HG02759 (cell line): ENCODE results near the gene ST3GAL6.

ENCODE experiments used
- ATAC-seq: cut with Tn5 transposase; IDR thresholded peaks from one replicate; pipeline ENCODE4 v1.9.1; 2021; ENCODE audit warnings: mild to moderate bottlenecking, moderate library complexity; ENCODE audit not compliant: unreplicated experiment

ST3GAL6 gene

DNA sequence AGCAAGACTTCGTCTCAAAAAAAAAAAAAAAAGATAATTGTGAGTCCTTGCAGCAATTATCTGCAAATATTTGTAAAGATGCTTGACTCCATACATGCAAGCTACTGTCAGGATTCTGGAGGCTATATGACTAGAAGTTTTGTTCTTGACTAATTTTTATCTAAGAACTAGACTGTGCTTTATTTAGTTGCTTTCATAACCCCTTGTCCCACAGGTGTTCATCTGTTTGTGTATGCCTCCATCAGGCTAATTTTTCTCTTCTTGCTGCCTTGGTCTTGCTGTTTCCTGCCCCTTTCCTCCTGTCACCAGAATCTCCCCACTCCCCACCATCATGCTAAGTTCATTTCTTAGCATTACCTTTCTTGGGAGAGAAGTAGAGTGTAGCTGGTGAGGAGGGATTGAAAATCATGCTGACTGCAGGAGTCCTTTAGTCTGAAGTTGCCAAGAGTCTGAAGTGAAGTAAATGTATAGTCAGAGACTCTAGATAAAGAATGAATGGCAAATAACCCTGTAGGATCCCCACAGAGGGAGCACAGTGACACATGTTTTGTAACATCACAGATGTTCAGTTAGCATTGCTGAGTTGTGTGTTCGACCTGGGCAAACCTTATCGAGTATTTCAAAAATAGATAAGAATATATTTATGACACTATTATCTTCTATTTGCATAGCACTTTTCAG is 12.5 kb downstream of the ST3GAL6 start:
- no peak for ATAC-seq

DNA sequence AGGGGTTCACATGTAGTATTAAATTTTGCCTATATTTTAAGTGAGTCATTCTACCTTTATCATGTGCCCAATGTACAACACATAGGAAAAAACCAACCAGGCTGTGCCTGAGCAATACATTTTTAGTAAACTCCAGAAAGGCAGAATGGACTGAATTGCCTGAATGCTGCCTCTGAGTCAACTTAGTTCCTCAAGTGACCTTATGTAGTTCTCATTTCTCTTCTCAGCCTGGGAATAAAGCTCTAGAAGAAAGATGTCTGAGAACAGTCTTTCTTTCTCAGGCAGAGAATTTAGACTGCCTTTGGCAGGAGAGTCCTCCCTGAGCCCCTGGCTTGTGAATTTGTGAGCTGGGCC is 13.0 kb downstream of the ST3GAL6 start:
- ATAC-seq = no peak

DNA sequence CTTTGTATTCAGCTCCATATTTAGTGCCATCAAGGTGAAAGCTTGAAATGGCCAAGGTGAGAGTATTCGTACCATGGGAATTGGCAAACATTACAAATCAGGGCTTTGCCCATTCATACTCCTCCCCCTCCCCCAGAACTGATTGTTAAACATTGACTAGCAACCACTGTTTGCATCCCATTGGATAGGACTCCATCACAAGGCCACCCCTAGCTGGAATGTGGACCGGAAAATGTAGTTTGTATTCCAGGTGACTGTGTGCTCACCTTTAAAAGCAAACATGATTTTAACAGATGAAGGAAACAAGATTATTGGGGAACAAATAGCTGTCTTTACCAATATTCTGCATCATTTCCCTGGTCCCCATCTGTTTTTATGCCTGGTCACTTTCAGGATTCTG is 14.1 kb downstream of the ST3GAL6 start:
- no peak for ATAC-seq

DNA sequence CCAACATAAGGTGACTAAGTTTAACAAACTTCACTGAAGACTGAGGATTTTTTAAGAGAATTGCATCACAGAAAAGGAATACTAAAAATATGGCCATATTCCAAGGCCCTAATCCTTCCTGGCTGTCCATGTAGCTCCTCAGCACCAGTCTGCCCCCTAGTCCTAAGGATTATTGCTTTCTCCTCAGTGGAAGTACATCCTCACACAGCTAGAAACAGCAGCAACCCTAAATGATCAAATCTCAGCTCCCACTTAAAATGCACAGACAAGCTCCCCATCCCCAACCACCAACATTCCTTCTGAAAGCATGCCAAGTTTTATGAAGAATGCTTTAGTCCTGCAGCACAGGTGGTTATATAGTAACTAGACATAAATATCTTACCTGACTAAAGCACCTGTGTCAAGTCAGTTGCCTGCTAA is 14.7 kb downstream of the ST3GAL6 start:
- ATAC-seq = no peak

DNA sequence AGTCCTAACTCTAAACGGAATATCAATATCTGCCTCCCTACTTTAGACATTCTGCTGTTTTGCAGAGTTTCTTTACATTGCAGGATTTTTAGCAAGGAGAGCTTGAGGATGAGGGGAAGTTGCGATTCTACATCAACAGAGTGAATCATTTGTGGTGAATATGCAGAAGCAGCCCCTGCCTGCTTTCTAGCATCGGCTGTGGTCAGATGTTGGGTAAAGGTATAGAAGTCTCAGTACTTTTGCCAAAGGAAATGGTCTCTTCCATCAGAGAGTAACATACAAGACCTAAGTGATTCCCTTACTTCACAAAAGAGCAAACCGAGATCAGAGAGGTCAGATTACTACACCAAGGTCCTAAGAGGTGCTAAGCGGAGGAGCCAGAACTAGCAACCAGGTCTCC is 15.2 kb downstream of the ST3GAL6 start:
- no peak for ATAC-seq

DNA sequence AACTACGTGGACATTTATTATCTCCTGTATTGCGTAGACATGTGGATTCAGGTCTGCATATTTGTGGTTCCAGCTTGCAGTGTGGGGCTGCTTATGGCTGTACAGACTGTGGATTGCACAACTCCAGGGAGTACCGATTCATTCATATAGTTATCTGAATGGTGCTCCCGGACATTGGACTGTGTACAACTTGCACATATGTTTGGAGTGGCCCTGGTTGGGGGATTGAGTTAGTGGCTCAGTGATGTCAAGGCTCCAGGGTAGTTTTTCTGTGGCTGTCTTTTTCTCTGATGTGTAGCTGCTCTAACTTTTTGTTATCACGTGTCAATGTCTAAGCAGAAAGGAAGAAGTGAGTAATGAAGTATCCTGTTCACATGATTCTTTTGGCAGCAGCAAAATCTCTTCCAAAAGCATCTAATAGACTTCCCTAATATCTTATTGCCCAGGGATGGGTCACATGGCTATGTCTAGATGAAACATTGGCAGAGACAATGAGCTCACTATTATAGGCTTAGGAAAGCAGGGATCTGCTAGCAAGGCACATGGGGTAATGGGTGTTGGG is 15.8 kb downstream of the ST3GAL6 start:
- ATAC-seq = no peak

DNA sequence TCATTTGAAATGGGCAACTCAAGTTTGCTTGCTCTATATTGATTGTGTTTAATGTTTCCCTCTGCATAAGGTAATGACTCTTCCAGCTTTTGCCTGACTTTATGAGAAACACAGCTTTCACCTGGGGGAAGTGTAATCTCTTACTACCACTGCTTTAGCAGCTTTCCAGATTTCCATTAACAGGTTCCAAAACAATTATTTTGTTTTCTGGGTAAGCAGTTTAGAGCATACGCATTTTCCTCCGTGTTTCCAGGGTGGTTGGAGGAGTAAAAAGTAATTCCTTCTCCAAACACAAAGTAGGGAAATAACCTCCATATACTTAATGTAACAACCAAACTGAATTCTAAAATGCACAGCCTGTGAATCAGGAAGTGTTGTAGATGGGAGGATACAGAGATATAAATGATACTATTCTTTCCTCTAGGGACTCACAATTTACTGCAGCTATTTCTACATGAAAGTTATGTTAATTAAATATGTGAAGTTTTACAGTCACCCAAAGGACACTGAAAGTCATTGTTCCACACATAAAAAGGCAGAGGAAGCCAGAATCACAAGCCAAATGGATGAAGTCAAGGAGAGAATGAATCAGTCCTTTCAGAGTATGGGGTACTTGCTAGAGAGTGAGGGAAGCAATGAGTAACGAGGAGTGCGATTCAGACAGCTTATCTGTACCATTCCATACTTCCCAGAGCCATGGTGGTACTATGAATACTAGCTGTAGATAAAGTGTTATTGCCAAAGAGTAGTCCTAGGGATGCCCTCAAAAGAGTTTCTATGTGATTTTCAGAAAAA is 16.6 kb downstream of the ST3GAL6 start:
- ATAC-seq = no peak

DNA sequence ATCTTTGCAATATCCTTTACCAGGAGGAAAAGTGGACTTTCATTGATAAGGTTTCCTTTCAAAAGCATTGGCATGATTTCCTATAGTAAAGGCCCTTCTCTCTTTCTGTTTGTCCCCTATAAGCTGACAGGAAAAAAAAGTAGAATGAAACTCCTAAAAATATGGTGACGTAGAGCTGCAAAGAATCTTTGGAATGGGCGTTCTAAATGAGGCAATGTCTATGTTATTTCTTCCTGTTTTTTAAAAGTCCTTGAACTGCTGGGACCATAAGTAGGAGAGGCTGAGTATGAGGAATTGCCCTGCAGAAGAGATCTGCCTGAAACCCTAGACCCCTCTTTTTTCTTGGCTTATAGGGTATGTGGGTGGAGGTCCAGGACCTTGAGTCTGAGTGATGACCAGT is 17.2 kb downstream of the ST3GAL6 start:
- no peak for ATAC-seq

DNA sequence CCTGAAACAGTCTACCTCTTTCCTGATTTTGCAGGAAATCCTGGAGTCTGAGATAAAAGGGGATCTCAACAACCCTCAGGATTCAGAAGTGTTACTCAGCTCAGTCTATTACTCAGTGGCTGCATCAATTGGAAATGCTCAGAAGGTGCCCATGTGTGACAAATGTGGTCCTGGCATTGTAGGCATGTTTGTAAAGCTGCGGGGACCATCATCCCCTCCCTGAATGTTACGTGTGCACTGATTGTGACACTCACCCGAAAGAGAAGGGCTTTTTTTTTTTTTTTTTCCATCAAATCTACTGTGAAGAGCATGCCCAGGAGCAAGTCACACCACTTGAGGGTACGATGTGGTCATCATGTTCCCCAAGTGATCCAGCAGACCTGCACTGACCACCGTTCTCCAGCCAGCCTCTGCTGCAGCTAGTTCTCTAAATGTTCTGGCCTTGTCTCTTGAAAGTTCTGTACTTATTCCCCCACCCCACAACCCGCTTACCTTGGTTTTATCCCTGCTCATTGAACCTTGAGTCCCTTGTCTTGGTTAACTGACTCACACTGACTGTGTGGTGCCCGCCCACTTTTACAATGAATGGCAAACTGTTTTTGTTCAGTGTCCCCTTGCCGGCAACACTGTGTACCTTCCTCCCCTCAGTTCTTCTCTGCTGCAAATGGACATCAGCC is 19.8 kb downstream of the ST3GAL6 start:
- peak; percentile 53 for ATAC-seq

DNA sequence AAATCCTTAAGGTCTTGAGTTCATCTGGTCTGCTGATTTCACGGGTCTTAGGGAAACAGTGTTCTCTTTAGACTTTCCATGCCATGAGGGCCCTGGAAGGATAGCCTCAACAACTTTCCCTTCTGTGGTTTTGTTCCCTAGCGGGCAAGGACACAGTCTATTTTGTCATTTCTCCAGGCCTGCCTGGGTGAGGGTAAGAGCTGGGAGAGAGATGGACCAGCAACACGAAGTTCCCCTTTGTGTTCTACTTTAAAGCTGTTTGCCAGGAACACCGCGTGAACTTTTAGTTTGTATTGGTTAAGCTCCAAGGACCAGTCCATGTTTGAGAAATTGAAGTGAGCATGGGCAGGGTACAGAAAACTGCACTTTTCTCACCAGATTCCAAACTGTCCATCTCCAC is 20.9 kb downstream of the ST3GAL6 start:
- ATAC-seq = no peak

DNA sequence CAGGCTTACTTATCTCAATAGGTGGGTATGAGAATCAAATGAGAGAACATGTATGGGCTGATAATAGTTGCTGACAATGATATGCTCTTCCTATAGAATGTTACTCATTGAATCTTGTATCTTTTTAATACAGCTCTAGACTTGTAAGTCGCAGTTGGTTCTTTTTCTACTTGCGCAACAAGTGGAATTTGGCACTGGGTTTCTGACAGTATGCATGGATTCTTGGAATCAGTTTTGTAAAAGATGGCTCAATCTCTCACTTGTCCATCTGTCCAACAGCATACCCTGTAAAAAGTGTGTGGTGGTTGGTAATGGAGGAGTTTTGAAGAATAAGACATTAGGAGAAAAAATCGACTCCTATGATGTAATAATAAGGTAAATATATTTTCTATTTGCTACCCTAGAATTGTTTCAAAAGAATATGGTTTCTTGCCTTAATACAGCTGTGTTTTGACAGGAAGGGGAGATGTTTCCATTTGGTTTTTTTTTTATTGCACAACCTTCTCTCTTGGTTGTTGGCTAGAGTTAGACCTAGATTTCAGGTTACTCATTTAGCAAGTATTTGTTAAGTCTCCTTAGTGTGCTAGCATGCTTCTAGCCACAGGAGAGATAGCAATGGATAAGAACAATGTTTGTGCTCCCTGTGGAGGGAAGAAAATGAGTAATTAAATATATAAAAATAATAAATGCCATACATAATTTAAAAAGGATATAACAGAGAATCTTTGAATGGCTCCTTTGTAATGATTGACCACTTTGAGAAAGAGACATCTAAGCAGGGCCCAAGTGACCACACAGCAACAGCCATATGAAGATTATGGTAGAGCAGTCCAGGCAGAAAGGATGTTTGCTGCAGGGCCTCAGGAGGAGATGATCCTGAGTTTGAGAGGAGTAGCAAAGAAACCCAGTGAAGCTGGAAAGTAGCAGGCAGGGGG is 21.8 kb downstream of the ST3GAL6 start:
- no peak for ATAC-seq

DNA sequence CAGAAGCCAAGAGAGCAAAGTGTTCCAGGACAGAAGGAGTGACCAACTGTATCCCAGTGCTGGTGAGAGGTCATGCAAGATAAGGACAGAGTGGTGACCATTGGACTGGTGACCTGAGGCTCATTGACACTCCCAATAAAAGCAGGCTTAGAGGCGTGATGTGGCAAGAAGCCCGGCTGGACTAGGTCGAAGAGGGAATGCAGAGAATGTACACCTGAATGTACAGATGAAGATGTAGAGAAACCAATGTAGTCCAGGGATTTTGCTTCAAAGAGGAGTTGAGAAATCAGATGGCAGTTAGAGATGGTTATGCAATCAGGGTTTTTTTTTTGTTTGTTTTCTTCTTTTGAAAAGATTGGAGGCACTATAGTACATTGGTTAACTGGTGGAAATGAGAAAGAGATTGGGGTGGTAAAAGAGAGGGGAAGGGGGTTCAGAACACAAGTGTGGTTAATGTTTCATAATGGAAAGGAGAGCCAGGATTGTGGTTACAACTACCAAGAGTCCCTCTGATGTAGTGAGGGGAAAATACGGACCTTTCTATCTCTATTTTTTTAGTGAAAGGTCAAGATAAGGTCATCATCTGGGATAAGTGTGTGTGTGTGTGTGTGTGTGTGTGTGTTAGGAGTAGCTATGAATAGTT is 23.3 kb downstream of the ST3GAL6 start:
- ATAC-seq = no peak

DNA sequence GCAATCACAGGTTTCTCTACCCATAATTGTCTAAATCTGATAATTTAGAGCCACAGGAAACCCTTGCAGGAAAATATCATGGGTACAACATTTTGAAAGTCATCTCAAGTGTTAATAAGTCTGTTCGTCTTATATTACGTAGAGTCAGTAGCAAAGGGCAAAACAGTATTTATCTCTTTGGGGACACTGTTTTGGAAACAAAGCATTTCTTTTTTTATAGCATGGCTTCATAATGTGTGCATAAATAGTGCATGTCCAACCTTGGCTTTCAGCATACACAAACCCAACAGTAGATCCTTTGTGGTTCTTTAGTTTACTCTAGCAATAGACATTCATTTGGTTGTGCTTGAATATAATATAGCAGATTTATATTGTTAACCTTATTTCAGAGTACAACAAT is 24.0 kb downstream of the ST3GAL6 start:
- no peak for ATAC-seq

DNA sequence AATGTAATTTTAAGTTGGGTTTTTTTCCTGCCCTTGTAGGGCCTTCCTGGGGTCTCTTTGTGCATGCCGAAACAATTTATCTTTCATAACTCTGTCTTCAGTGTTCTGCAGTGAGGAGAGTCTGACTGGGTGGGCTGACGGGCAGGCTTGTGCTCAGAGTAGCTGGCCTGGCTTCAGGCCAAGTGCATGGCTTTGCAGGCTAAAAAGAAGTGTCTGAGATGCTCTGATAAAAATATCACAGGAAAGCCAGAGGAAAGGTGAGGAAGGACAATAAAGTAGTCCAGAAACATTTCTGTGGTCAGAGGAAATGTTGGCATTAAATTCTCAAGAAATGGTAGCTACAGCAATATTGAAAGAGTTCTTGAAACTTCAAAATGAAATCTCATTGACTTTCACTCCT is 25.5 kb downstream of the ST3GAL6 start:
- ATAC-seq = no peak

DNA sequence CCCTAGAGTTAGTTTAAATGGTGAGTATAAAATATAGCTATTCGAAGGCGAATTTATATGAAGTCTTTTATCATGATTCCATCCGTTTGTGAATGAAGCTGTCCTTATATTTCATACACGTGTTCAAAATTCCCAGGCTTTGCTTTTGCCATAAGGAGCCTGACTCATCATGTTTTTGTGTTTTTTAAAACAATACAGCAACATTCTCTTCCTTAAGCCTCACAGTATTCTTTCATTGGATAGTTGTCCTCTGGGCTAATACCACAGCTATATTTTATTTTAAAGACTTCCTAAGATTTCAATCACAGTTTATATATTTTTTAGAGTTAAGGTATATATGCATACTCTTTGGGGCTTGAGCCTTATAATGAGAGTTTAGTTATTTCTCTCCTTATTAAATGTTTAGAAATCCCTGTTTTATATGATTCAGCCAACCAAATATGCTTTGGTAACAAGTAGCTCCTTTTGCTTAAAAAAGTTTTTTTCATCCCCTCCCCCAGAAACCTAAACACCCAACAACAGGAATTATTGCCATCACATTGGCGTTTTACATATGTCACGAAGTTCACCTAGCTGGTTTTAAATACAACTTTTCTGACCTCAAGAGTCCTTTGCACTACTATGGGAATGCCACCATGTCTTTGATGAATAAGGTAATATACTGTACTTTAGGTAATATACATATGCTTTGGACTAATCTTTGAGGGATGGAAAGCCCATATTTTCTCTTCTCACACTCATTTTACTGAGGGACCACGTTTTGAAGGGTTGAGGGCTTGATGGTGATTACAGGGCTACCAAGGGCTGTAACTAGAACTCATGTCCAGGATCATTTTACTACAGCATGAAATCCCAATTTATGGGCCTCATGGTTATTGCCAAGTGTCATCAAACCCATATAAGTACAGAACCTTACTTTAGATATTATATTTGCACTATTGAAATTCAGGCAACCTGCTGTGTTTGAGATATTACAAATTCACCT is 28.5 kb downstream of the ST3GAL6 start:
- no peak for ATAC-seq

DNA sequence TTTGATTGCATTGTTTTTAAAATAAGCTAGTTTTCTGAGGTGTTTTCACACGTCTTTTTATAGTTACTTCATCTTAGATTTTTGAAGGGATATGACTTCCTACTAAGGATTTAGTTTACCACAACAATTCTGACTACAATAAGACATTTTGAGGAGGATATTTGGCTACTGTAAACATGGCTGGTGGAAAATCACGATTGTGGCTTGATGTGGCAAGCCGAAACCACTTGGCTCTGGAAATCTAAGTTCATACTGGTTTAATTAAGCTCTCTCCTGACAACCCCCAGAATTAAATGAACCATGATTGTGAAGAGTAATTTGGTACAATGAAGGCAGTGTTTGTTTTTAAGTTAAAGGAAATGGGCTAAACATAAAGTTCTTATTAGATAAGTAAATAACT is 30.8 kb downstream of the ST3GAL6 start:
- ATAC-seq = no peak

DNA sequence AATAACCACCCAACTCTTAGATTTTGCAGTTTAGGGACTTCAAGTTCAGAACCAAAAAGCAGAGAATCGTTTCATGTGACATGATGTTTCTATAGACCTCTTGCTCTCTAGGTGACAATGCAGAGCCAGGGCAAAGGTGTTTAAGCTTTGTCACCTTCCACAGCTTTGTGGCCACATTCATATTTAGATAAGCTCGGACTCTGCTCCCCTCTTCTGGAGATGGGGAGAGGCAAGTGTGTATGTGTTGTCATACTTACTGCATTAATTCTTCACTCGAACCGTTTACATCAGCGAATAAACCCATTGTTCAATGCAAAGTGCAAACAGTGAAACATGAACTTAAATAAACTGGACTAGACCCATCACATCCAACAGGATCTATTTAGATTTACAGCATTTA is 33.2 kb downstream of the ST3GAL6 start:
- no peak for ATAC-seq

DNA sequence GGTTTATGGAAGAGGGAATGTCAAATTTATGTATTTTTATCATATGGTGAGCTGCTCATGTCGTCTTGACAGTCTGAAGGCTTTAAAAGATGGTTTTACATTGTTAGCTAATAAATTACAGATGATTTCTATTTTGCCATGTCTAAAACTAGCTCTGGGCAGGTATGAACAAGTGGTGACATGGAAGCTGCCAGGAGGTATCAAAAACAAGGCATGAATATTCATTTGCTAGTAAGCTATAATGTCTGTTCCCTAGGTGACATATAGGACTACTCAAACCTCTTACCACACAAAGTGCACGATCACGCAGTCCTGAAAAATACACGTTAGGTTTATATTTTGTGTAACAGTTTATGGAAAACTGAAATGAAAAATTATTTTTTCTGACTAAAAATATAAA is 34.8 kb downstream of the ST3GAL6 start:
- no peak for ATAC-seq

DNA sequence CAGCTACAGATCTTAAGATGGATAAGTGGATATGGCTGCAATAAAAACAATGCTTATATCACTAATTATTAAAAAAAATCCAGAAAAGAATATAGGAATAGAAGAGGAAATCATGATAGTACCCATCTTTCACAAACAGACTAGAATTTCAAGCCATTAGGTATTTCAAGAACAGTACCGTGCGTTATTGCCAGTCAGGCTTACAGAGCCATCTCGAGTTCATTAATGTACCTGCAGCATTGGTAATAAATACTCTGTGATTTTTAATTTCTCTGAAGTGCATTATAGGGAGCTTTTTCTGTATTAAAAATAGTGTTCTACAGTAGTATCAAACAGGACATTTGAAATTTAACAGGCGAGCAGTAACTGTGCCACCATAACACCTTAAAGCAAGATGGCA is 35.7 kb downstream of the ST3GAL6 start:
- ATAC-seq = no peak
